Glomerular endothelial cell (primary cell): ENCODE results near the gene GON7. TPM values are rescaled to one million over a fixed set of nuclear protein-coding genes. Genes with fewer than 3 reads are reported as not detected.
"Not testable (repeated sequence)": the region's sequence is repeated elsewhere in the genome, so short reads cannot be mapped to it uniquely, and the experiment has no call there.

Experiments used
- DNase-seq: peaks from one replicate; pipeline ENCODE4 v3.0.0-alpha.2; 2011; ENCODE audit warnings: low read depth, low spot score; ENCODE audit errors: extremely low read depth
- total RNA-seq: library from RNA; depleted of rRNA; stranded (reverse); fragments of >200 nt; gene quantifications from 2 replicates; pipeline ENCODE4 v1.2.3, GENCODE V29; 2015

GON7 gene
- total RNA-seq, result 10.3 and 11.2 TPM in 2 replicates

GRCh38 chr14:93206793-93207467 lies at the start of gene GON7, which contains the start of gene UBR7:
Gene GON7, minus strand, starts transcription at chr14:93207065. Its CDS starts 28 bp downstream, at chr14:93207037.
Gene UBR7, plus strand, starts transcription at chr14:93207256. Its CDS starts 36 bp downstream, at chr14:93207292.
- peak; percentile 57 for DNase-seq

DNA sequence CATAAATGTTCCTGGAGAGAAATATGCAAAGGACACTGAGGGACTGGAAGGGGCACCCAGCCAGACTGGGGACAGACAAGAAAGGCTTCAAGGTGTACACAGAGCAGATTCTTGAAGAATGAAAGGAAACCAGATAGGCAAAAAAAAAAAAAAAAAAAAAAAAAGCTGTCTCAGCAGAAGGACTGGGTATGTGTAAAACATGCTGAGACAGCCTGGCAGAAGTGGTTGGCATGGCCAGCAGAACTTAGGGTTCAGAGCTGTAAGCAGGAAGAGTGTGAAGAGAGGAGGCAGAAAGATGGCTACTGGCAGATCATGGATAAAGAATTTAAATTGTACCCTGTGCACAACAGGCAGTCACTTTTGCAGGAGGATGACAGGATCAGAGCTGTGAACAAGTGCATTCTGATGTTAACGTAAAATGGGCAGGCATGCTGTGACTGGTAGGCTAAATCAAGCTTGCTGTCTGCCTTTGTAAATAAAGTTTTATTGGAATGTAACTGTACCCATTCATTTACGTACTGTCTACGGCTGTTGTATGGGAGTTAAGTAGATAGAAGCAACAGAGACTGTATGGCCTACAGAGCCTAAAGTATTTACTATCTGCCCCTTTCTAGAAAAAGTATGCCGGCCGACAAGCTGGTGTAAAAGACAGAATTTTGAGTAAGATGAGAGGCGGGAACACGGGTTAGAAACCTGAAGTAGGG lies 42.4 kb upstream of the GON7 start:
- no peak for DNase-seq

DNA sequence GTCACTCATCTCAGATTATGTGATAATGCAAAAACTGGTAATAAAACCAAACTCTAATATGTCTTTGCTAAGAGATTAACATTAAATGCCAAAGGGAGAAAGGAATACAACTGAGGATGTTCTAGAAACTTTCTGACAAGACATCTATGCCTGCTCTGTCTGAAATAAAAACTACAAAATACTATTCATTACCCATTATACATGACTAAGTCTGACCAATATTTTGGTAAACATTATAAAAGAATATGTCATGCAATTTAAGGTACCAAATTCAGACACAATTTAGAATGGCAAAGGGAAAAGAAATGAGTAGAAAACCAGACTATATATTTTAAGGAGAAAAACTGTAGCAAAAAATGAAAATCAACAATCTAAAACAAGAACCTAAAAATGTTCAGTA lies 39.7 kb upstream of the GON7 start:
- DNase-seq, result no peak

DNA sequence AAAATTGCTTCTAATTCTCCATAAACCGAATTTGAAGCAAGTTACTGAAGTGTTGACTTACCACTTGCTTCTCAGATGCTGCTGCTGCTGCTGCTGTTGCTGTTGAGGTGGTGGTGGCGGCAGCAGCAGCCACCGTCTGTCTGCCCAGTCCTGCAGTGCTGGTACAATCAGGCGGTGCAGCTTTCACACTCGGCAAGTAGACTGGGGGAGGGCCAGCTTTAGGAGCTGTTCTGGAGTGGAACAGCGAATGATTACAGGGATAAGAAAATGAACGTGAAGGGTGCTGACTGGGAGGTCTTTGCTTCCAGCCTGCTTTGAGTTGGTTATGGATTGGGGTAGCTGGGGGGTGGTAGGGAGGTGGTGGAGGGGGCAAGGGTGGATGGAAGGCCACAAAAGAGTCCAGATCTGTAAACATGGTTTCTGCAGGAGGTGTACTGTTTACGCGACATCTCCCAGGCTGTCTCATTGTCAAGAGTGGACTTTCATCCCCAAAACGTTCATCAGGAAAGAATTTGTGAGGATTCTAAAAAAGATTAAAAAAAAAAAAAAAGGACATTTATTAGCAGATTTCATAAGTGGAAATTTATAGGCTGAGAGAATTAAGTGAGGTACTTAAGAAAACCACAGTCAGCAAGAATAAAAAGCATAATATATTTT lies 39.0 kb upstream of the GON7 start:
- no peak for DNase-seq

DNA sequence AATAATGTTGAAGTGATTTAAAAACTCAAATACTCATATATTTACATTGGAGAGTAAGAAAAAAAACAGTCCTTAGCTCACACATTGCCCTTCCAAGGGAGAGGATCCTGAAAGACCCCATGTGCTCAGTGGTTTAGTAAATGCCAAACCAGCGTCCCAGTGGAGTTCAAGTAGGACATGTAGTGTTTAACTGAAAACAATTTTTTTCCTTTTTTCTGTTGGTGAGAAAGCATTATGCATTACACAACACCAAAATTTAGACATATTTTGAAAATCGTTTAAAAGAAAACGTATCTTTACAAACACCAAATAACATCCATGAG lies 33.8 kb upstream of the GON7 start:
- no peak for DNase-seq

- no peak for DNase-seq
Measured at GRCh38 chr14:93239869-93240677, 33.2 kb upstream of the GON7 start.

DNA sequence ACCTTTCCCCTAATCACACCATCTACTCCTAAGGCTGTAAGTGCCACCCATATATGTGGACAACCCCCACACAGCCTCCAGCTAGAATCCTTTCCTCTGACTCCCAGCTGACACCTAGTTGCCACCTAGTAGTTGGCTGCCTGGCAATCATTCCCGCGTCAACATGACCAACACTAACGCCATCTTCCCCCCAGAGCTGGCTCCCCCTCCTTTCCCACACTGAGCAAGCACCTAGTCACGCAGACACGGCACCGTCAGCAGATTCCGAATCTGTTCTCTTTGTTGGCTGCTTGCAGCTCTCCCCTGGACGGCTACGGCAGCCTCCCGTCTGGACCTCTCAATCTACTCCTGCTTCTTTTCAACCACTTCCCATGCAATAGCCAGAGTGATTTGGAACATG lies 27.9 kb upstream of the GON7 start:
- DNase-seq, result no peak

GRCh38 chr14:93233078-93233477 lies 26.2 kb upstream of the GON7 start:
- not testable (repeated sequence) for DNase-seq

DNA sequence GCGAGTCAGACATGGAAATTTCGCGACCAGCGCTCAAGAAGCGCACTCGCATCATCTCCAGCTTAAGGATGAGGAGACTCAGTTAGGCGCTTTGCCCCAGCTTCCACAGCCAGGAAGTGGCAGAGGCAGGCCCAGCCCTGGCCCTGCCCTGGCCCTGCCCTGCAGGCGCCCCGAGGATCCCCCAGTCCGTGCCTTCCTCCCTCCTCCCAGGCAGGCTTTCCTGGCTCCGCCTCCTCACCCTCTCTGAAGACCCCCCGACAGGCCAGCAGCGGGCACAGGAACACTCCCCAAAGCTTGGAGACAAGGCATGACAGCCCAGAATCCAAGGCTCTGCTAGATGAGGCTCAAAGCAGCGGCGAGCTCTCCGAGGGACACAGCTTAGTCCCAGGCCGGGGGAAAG lies 25.3 kb upstream of the GON7 start:
- DNase-seq, result no peak

DNA sequence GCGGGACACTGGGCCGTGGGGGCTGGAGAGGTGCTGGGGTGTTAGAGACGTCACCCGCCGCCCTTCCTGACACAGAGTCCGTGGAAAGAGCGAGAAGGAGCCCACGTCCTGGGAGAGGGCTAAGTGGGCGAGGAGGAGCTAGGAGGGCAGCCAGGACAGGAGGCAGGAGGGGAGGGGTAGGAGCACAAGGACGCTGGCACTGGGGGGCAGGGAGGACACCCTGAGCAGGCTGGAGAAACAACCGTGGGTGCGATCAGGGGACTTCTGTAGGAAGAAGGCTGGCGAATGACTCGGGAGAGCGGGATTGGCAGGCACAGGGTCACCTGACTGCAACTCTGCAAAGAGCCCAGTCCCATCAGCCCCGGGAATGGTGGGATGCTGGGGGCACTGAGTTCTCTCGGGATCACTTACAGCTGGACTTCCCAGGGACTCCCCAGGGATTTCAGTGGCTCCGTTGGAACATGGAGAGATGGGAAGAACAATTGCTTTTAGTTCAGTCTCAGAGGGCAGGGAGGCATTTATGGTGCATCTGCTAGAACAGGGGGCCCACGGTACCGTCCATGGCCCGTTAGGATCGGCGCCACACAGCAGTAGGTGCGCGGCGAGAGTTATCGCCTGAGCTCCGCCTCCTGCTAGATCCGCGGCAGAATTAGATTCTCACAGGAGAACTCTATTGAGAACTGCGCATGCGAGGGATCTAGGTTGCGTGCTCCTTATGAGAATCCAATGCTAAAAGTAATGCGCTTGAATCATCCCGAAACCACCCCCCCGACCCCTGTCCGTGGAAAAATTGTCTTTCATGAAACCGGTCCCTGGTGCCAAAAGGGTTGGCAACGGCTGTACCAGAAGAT lies 24.5 kb upstream of the GON7 start:
- no peak for DNase-seq

- no peak for DNase-seq
Measured at GRCh38 chr14:93230539-93230938, 23.7 kb upstream of the GON7 start.

- DNase-seq, result no peak
Measured at GRCh38 chr14:93228550-93228949, 21.7 kb upstream of the GON7 start.

DNA sequence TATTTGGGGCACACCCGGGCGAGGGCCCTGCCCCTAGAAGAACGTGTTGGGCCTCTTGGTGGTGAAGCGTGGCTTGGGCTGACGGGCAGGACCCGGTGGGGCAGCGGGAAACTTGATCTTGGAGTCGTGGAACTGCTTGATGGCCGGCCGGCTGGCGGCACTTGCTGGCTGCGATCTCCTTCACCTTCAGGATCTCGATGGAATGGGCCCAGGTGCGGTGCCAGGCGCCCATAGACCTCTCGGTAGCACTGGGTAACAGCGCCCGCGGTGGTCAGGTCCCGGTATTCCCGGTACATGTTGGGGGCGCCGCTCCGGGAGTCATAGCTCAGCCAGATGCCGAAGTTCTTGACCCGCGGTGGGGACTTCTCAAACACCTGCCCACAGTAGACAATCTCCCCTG lies 16.7 kb upstream of the GON7 start:
- no peak for DNase-seq

- DNase-seq, result no peak
Measured at GRCh38 chr14:93220509-93220908, 13.6 kb upstream of the GON7 start.

GRCh38 chr14:93219103-93219726 lies 12.3 kb upstream of the GON7 start:
- DNase-seq, result no peak

DNA sequence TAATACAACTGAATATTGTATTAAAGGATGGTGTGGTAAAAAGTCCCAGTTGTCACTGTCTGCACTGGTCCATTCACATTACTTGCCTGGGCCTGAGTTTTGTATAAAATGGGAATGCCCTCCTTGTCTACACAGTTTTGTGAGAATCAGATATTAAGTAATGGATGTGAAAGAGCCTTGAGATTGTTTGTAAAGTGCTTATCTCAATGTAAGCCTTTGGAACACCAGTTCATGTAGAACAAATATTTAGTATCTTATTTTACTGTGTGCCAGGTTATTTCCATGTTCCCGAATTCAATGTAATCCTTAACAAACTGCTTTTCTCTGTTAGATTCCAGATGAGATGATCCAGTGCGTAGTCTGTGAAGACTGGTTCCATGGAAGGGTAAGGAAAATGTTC lies 7.7 kb upstream of the GON7 start:
- no peak for DNase-seq

GRCh38 chr14:93212432-93212831 lies 5.6 kb upstream of the GON7 start:
- DNase-seq, result no peak

GRCh38 chr14:93207468-93208308 lies 823 bp upstream of the GON7 start:
- DNase-seq, result no peak

- DNase-seq, result no peak
Measured at GRCh38 chr14:93201155-93201704, 5.6 kb downstream of the GON7 start.
